ENCODE measurements around the gene SLIT3. TPM values are rescaled to one million over a fixed set of nuclear protein-coding genes. Genes with fewer than 3 reads are reported as not detected.

SLIT3 gene
- total and polyA plus RNA-seq, 2 donors = 64.7 to 109 TPM

- 50% methylated on average over 5 of the region's 5 CpGs for WGBS
- Histone ChIP-seq H3K4me3 (ENCODE audit: low read depth, low read length) (no peak overlapping the region), H3K27ac (ENCODE audit: low read depth) (no peak overlapping the region), H3K36me3 (ENCODE audit: insufficient read depth) (no peaks in the 10 kb centered on the region), H3K4me1 (ENCODE audit: insufficient read depth) (no peaks in the 10 kb centered on the region)
- no peak for DNase-seq (ENCODE audit: extremely low spot score)
Measured at GRCh38 chr5:168939887-168940544, 360.9 kb downstream of the SLIT3 start.

GRCh38 chr5:168939156-168939800, 361.7 kb downstream of the SLIT3 start:
- DNase-seq (ENCODE audit: extremely low spot score) = no peak
- no peak overlapping the region for H3K4me3 ChIP-seq (ENCODE audit: low read depth, low read length)
- no peaks in the 10 kb centered on the region for H3K36me3 ChIP-seq (ENCODE audit: insufficient read depth)
- no peak overlapping the region for H3K27ac ChIP-seq (ENCODE audit: low read depth)
- H3K4me1 ChIP-seq (ENCODE audit: insufficient read depth) = no peaks in the 10 kb centered on the region
- 54% methylated on average over 9 of the region's 9 CpGs for WGBS

GRCh38 chr5:168936511-168936910, 364.4 kb downstream of the SLIT3 start:
- DNase-seq (ENCODE audit: extremely low spot score) = no peak
- Histone ChIP-seq H3K36me3 (ENCODE audit: insufficient read depth) (no peaks in the 10 kb centered on the region), H3K4me1 (ENCODE audit: insufficient read depth) (no peaks in the 10 kb centered on the region), H3K27ac (ENCODE audit: low read depth) (no peak overlapping the region), H3K4me3 (ENCODE audit: low read depth, low read length) (no peak overlapping the region)
- 88% methylated on average over 7 of the region's 7 CpGs for WGBS

GRCh38 chr5:168935183-168935582, 365.8 kb downstream of the SLIT3 start:
- H3K4me1 ChIP-seq (ENCODE audit: insufficient read depth) = no peaks in the 10 kb centered on the region
- H3K4me3 ChIP-seq (ENCODE audit: low read depth, low read length) = no peak overlapping the region
- no peaks in the 10 kb centered on the region for H3K36me3 ChIP-seq (ENCODE audit: insufficient read depth)
- no peak overlapping the region for H3K27ac ChIP-seq (ENCODE audit: low read depth)
- no peak for DNase-seq (ENCODE audit: extremely low spot score)
- WGBS = 90% methylated on average over 2 of the region's 2 CpGs

GRCh38 chr5:168934169-168934568, 366.8 kb downstream of the SLIT3 start:
- Histone ChIP-seq H3K4me3 (ENCODE audit: low read depth, low read length) (no peak overlapping the region), H3K27ac (ENCODE audit: low read depth) (no peak overlapping the region), H3K36me3 (ENCODE audit: insufficient read depth) (no peaks in the 10 kb centered on the region), H3K4me1 (ENCODE audit: insufficient read depth) (no peaks in the 10 kb centered on the region)
- no peak for DNase-seq (ENCODE audit: extremely low spot score)
- WGBS = 93% methylated on average over 3 of the region's 3 CpGs

- 90% methylated on average over 10 of the region's 10 CpGs for WGBS
Measured at GRCh38 chr5:168932400-168933189, 368.3 kb downstream of the SLIT3 start.

GRCh38 chr5:168931638-168932345, 369.1 kb downstream of the SLIT3 start:
- WGBS = 86% methylated on average over 8 of the region's 8 CpGs
- H3K36me3 ChIP-seq (ENCODE audit: insufficient read depth) = no peaks in the 10 kb centered on the region
- H3K4me3 ChIP-seq (ENCODE audit: low read depth, low read length) = no peak overlapping the region
- H3K4me1 ChIP-seq (ENCODE audit: insufficient read depth) = no peaks in the 10 kb centered on the region
- DNase-seq (ENCODE audit: extremely low spot score) = no peak
- H3K27ac ChIP-seq (ENCODE audit: low read depth) = no peak overlapping the region

More at GRCh38 chr5:168932400-168933189, 368.3 kb downstream of the SLIT3 start:
- DNase-seq (ENCODE audit: extremely low spot score) = no peak
- Histone ChIP-seq H3K4me3 (ENCODE audit: low read depth, low read length) (no peak overlapping the region), H3K27ac (ENCODE audit: low read depth) (no peak overlapping the region), H3K36me3 (ENCODE audit: insufficient read depth) (no peaks in the 10 kb centered on the region), H3K4me1 (ENCODE audit: insufficient read depth) (no peaks in the 10 kb centered on the region)

GRCh38 chr5:168929656-168930055, 371.3 kb downstream of the SLIT3 start:
- WGBS = 87% methylated on average over 7 of the region's 7 CpGs
- no peak overlapping the region for H3K27ac ChIP-seq (ENCODE audit: low read depth)
- no peak overlapping the region for H3K4me3 ChIP-seq (ENCODE audit: low read depth, low read length)
- H3K4me1 ChIP-seq (ENCODE audit: insufficient read depth) = no peaks in the 10 kb centered on the region
- DNase-seq (ENCODE audit: extremely low spot score) = no peak
- H3K36me3 ChIP-seq (ENCODE audit: insufficient read depth) = no peaks in the 10 kb centered on the region

GRCh38 chr5:168925160-168925559, 375.8 kb downstream of the SLIT3 start:
- Histone ChIP-seq H3K4me1 (ENCODE audit: insufficient read depth) (no peaks in the 10 kb centered on the region), H3K36me3 (ENCODE audit: insufficient read depth) (no peaks in the 10 kb centered on the region), H3K27ac (ENCODE audit: low read depth) (no peak overlapping the region), H3K4me3 (ENCODE audit: low read depth, low read length) (no peak overlapping the region)
- no peak for DNase-seq (ENCODE audit: extremely low spot score)
- WGBS = 92% methylated on average over 3 of the region's 3 CpGs

GRCh38 chr5:168921147-168921866, 379.6 kb downstream of the SLIT3 start:
- no peak for DNase-seq (ENCODE audit: extremely low spot score)
- Histone ChIP-seq H3K27ac (ENCODE audit: low read depth) (no peak overlapping the region), H3K4me1 (ENCODE audit: insufficient read depth) (no peaks in the 10 kb centered on the region), H3K4me3 (ENCODE audit: low read depth, low read length) (no peak overlapping the region), H3K36me3 (ENCODE audit: insufficient read depth) (no peaks in the 10 kb centered on the region)
- WGBS = 96% methylated on average over 7 of the region's 7 CpGs

- no peak for DNase-seq (ENCODE audit: extremely low spot score)
- WGBS = 63% methylated on average over 14 of the region's 14 CpGs
- Histone ChIP-seq H3K4me1 (ENCODE audit: insufficient read depth) (no peaks in the 10 kb centered on the region), H3K27ac (ENCODE audit: low read depth) (no peak overlapping the region), H3K36me3 (ENCODE audit: insufficient read depth) (no peaks in the 10 kb centered on the region), H3K4me3 (ENCODE audit: low read depth, low read length) (no peak overlapping the region)
Measured at GRCh38 chr5:168920019-168920810, 380.7 kb downstream of the SLIT3 start.

- Histone ChIP-seq H3K4me1 (ENCODE audit: insufficient read depth) (no peaks in the 10 kb centered on the region), H3K4me3 (ENCODE audit: low read depth, low read length) (no peak overlapping the region), H3K36me3 (ENCODE audit: insufficient read depth) (no peaks in the 10 kb centered on the region), H3K27ac (ENCODE audit: low read depth) (no peak overlapping the region)
- DNase-seq (ENCODE audit: extremely low spot score) = no peak
- 73% methylated on average over 4 of the region's 4 CpGs for WGBS
Measured at GRCh38 chr5:168917947-168918600, 382.9 kb downstream of the SLIT3 start.

Data from urinary bladder (tissue), 4 donors.